ENCODE results near the gene CPE. TPM values are rescaled to one million over a fixed set of nuclear protein-coding genes. Genes with fewer than 3 reads are reported as not detected.

CPE gene
- total RNA-seq, 2 donors from 2014 or later: not detected

DNA sequence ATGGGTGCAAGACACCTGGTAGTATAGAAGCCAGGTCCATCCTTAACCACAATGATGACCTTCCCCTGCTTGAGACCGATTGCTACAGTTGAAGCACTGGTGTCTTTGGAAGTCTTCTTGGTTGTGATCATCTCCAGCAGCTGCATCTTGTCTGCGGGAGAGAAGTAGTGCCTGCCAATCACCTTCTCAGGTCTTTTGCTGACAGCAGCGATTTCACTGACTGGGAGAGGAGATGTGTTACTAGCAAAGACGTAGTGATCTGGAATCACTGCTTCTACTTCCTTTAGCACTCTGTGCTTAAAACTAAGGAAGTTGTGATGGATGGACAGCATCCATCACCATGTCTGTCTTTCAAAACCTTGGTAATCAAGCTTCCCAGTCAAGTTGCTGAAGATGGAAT is 25.9 kb downstream of the CPE start:
- H3K9me3 Mint-ChIP-seq: no peaks in the 10 kb centered on the region

DNA sequence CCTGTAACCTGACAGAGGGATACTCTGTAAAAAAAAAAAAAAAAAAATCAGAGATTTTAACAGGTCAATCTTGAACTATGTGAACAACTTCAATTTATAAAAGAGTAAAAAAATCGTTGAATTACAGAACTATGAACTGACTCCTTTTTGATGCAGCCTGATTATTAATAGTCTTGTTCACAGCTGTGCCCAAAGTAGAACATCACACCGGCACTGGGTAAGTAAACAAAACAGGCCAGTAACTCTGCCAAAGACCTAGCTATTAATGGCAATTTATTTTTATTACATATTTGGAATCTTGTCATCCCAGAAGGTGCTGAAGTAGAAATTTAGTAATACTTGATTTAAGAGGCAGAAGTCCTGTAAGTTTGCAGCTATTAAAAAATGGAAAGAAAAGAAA is 31.4 kb downstream of the CPE start:
- ATAC-seq (replicated peaks): no peak
- no peak overlapping the region for H3K27ac Mint-ChIP-seq
- H3K4me1 Mint-ChIP-seq: no peaks in the 10 kb centered on the region
- H3K9me3 Mint-ChIP-seq: no peaks in the 10 kb centered on the region
- no peaks in the 10 kb centered on the region for H3K36me3 Mint-ChIP-seq (ENCODE audit: low read depth)
- no peak overlapping the region for H3K4me3 Mint-ChIP-seq
- H3K27me3 Mint-ChIP-seq: peaks cover 19% of the 10 kb centered on the region

More for the DNA sequence above, 25.9 kb downstream of the CPE start:
- ATAC-seq (replicated peaks): no peak
- Mint-ChIP-seq H3K4me1 (no peaks in the 10 kb centered on the region), H3K36me3 (ENCODE audit: low read depth) (no peaks in the 10 kb centered on the region), H3K4me3 (no peak overlapping the region), H3K27me3 (peaks cover 13% of the 10 kb centered on the region), H3K27ac (no peak overlapping the region)

DNA sequence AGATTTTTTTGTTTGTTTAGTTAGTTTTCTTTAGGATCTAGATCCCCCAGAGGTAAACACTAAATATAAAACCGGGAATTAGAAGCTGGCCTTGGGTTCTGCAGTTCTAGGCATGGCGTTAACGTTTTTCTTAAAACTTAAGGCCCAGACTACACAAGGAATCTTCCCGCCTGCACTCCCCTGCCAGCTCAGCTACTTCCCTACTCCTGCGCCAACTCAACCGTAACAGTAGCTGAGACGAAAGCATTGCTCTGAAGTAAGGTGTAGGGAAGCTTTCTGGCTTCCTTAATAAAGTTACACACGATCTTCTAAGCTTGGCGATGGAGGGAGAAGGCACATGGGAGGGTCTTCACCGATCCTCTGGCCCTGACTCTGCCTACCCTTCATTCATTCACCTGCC is 37.1 kb downstream of the CPE start:
- Mint-ChIP-seq H3K4me1 (no peaks in the 10 kb centered on the region), H3K9me3 (no peaks in the 10 kb centered on the region), H3K27me3 (peaks cover 10% of the 10 kb centered on the region), H3K36me3 (ENCODE audit: low read depth) (no peaks in the 10 kb centered on the region), H3K4me3 (no peak overlapping the region), H3K27ac (no peak overlapping the region)
- ATAC-seq (replicated peaks): no peak

DNA sequence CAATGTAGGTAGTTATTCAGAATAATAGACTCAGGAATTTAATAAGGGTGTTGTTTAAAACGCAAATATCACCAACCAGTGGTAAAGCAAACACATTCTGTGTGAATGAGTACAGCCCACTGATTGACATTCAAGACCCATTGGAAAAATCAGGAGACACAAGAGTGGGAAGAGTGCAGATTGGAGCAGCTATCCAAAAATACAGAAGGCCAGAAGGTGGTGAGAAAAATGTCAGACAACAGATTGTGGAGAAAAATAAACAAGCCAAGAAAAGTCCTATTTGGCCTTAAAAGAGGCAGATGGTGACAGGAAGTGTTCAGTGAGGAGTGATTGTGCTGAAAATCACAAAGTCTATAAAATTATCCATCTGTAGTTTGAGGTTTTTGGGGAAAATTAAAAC is 39.3 kb downstream of the CPE start:
- Mint-ChIP-seq H3K4me3 (no peak overlapping the region), H3K27me3 (peaks cover 1% of the 10 kb centered on the region), H3K4me1 (no peaks in the 10 kb centered on the region), H3K9me3 (no peaks in the 10 kb centered on the region), H3K36me3 (ENCODE audit: low read depth) (no peaks in the 10 kb centered on the region), H3K27ac (no peak overlapping the region)
- no peak for ATAC-seq (replicated peaks)

DNA sequence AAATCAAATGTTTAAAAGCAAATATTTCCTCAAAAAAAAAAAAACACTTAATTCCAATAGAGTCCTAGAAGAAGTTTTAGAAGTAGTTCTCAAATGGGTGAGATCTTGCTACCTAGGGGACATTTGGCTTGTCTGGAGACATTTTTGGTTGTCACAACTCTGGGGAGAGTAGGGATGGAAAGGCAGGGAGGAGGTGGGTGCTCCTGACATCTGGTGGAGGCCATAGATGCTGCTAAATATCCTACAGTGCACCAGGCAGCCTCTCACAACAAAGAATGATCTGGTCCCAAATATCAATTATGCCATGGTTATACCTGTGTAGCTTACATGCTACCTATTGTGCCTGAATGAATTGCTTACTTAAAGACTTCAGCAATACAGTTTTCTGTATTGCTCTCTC is 46.8 kb downstream of the CPE start:
- H3K4me1 Mint-ChIP-seq: no peaks in the 10 kb centered on the region
- ATAC-seq (replicated peaks): no peak

DNA sequence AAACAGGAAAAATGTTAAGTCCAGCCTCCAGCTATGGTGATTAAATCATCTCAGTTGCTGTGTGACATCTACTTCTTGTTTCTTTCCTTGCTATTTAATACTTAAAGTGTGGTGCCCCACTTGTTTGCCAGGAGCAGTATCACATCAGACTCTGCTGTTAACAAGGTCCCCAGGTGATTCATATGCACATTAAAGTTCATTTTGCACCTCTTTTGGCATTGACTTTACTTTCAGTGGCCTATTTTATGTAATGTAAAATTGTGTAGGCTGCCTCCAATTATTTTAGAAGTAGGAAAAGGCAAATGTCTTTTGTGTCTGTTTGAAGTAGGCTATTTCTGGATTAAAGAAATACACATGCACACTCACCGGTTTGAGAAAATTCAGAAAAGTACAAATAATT is 47.5 kb downstream of the CPE start:
- H3K36me3 Mint-ChIP-seq (ENCODE audit: low read depth): no peaks in the 10 kb centered on the region
- H3K27ac Mint-ChIP-seq: peak overlapping the region; percentile 22
- peak overlapping the region; percentile 55 for H3K4me3 Mint-ChIP-seq
- H3K4me1 Mint-ChIP-seq: no peaks in the 10 kb centered on the region
- H3K27me3 Mint-ChIP-seq: peaks cover 11% of the 10 kb centered on the region
- no peaks in the 10 kb centered on the region for H3K9me3 Mint-ChIP-seq
- peak; percentile 75 for ATAC-seq (replicated peaks)

More for the DNA sequence above, 46.8 kb downstream of the CPE start:
- Mint-ChIP-seq H3K9me3 (no peaks in the 10 kb centered on the region), H3K27me3 (peaks cover 8% of the 10 kb centered on the region), H3K36me3 (ENCODE audit: low read depth) (no peaks in the 10 kb centered on the region), H3K4me3 (no peak overlapping the region), H3K27ac (no peak overlapping the region)

DNA sequence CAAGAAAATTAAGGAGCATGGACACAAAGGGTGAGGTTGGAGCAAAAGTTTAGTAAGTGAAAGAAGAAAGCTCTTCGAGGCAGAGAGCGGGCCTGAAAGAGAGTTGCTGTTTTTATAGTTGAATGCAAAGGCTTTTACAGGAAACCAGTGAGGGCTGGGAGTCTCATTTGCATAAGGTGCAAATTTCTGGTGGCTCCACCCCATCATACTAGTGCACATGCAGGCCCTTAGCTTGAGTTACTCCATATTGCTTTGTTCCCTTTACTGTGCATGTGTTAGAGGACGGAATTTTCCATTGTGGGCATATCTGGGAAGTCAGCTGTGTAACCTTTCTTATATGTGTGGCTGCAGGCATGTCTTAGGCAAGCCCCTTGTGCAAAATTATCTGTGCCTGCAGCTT is 48.0 kb downstream of the CPE start:
- H3K27me3 Mint-ChIP-seq: peaks cover 15% of the 10 kb centered on the region
- H3K4me3 Mint-ChIP-seq: peak overlapping the region; percentile 55
- H3K4me1 Mint-ChIP-seq: no peaks in the 10 kb centered on the region
- H3K9me3 Mint-ChIP-seq: no peaks in the 10 kb centered on the region
- no peaks in the 10 kb centered on the region for H3K36me3 Mint-ChIP-seq (ENCODE audit: low read depth)
- peak overlapping the region; percentile 22 for H3K27ac Mint-ChIP-seq
- peak; percentile 26 for ATAC-seq (replicated peaks)

DNA sequence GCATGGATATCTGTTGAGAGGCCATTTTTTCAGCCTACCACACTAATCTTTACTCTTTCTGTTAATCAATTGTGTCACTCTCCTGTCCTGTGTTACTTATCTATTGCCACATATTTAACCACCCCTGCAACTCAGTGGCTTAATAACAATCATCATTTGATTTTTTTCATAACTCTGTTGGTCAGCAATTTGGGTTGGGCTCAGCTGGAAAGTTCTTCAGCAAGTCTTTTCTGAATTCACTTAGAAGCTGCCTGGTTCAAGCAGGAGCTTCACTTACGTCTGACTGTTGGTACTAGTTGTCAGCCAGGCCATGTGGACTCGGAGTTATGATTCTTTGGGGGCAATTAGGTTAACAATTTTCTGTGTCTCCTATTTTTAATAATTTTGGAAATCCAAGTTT is 50.1 kb downstream of the CPE start:
- Mint-ChIP-seq H3K9me3 (no peaks in the 10 kb centered on the region), H3K36me3 (ENCODE audit: low read depth) (no peaks in the 10 kb centered on the region), H3K4me1 (no peaks in the 10 kb centered on the region), H3K4me3 (no peak overlapping the region), H3K27me3 (peaks cover 21% of the 10 kb centered on the region), H3K27ac (no peak overlapping the region)
- ATAC-seq (replicated peaks): no peak

DNA sequence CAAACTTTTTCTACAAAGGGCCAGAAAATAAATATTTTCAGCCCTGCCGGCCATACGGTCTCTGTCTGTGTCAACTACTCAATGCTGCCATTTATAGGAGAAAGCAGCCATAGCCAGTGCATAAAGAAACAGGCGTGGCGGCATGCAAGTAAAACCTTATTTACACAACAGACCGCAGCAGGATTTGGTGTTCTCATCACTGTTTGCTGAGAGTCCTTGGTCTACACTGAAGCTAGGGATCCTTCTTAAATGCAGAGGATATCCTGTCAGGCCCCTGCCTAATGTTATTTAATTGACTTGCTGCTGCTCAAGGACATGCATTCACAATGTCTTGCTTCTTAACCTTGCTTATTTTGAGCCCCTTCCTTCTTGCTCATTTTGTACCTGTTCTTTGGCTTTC is 54.7 kb downstream of the CPE start:
- ATAC-seq (replicated peaks): no peak
- Mint-ChIP-seq H3K4me3 (no peak overlapping the region), H3K4me1 (no peaks in the 10 kb centered on the region), H3K9me3 (no peaks in the 10 kb centered on the region), H3K27me3 (peaks cover 17% of the 10 kb centered on the region), H3K36me3 (ENCODE audit: low read depth) (no peaks in the 10 kb centered on the region), H3K27ac (no peak overlapping the region)

DNA sequence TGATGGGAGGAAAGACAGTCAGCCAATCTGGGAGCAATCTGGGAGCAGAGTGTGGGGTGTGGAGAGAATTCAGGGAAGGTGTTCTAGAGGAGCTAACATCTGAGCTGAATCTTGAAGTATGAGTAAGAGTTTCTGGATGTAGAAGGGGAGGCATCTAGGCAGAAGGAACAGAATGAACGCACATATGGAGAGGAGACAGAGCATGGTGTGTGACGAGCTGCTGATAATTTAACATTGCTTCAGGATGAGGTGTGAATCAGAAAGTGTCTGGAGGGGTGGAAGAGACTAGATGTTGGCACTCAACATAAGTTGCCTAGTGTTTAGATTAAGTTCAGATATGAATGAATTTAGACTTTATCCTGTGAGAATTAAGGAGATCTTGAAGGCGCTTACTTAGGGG is 58.9 kb downstream of the CPE start:
- no peak for ATAC-seq (replicated peaks)
- no peaks in the 10 kb centered on the region for H3K36me3 Mint-ChIP-seq (ENCODE audit: low read depth)
- H3K9me3 Mint-ChIP-seq: no peaks in the 10 kb centered on the region
- H3K4me3 Mint-ChIP-seq: no peak overlapping the region
- H3K27me3 Mint-ChIP-seq: peaks cover 3% of the 10 kb centered on the region
- no peaks in the 10 kb centered on the region for H3K4me1 Mint-ChIP-seq
- H3K27ac Mint-ChIP-seq: no peak overlapping the region

DNA sequence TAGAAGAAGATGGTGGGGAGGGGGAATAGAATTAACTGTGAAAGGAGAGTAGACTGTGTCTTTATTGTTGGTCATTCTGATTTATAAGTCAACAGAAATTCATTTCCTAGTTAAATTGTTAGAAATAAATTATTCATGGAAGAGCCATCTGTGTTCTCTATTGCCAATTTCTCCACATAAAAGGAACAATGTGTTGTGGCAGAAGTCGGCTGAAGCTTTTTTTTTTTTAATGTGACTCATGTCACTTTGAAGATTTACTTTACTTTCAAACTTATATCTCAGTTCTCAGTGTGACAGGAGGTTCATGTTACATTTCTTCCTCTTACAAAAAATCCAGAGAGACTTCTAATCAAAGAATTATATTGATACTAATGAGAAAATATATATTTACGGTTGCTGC is 60.5 kb downstream of the CPE start:
- no peaks in the 10 kb centered on the region for H3K27me3 Mint-ChIP-seq
- H3K27ac Mint-ChIP-seq: no peak overlapping the region
- no peaks in the 10 kb centered on the region for H3K36me3 Mint-ChIP-seq (ENCODE audit: low read depth)
- no peak overlapping the region for H3K4me3 Mint-ChIP-seq
- no peaks in the 10 kb centered on the region for H3K4me1 Mint-ChIP-seq
- H3K9me3 Mint-ChIP-seq: no peaks in the 10 kb centered on the region
- ATAC-seq (replicated peaks): no peak

DNA sequence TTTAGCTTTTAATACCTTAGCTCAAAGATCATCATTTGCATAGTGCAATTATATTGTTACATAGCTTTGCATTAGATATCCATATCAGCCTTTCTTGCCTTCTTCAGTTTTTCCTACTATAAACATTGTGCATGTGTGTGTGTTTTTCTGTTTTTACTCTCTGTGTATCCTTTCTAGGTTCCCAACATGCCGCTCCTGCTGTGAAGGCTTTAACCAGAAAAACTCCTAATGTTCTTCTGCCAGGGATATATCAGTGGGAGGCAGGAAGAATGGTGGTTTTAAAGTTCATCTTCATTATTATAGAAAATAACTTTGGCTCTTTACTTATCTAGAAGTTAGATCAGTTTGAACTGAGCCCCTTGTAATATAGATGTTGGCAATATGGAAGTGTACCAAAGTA is 61.2 kb downstream of the CPE start:
- no peak overlapping the region for H3K4me3 Mint-ChIP-seq
- no peak overlapping the region for H3K27ac Mint-ChIP-seq
- H3K4me1 Mint-ChIP-seq: no peaks in the 10 kb centered on the region
- H3K36me3 Mint-ChIP-seq (ENCODE audit: low read depth): no peaks in the 10 kb centered on the region
- no peak for ATAC-seq (replicated peaks)
- no peaks in the 10 kb centered on the region for H3K27me3 Mint-ChIP-seq
- H3K9me3 Mint-ChIP-seq: no peaks in the 10 kb centered on the region

DNA sequence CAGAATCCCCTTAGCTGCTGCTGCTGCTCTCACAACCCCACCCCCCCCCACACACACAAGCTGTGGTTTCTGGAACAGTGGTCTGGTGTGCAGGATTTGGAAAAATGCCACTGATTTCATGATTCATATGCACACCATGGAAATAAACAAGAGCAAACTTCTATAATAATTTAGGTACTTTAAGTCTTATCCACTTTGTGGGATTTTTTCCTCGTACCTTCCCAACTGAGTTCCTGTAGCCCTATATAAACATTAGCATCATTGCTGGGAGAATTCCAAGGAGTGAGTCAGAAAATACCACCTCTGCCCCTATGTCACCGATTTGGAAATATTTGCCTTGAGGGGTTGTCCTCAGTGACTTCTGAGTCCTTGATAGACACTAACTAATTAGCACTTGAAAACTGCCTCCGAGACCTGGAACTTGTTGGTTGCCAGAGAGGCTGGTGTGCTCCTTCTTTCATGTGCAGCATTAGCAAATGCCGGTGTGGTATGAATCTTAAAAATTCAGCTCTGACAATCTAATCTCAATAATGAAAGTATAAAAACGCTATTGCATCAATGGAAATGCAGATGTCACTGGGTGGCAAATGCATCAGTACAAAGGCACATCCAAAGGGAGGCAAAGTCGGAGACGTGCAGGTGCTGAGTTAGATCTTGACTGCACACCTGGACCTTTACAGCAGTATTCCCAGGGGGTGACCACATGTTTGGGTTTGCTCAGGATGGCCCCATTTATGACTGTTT is 61.8 kb downstream of the CPE start:
- no peak for ATAC-seq (replicated peaks)
- no peak overlapping the region for H3K27ac Mint-ChIP-seq
- no peak overlapping the region for H3K4me3 Mint-ChIP-seq
- H3K27me3 Mint-ChIP-seq: no peaks in the 10 kb centered on the region
- no peaks in the 10 kb centered on the region for H3K36me3 Mint-ChIP-seq (ENCODE audit: low read depth)
- H3K9me3 Mint-ChIP-seq: no peaks in the 10 kb centered on the region
- no peaks in the 10 kb centered on the region for H3K4me1 Mint-ChIP-seq

DNA sequence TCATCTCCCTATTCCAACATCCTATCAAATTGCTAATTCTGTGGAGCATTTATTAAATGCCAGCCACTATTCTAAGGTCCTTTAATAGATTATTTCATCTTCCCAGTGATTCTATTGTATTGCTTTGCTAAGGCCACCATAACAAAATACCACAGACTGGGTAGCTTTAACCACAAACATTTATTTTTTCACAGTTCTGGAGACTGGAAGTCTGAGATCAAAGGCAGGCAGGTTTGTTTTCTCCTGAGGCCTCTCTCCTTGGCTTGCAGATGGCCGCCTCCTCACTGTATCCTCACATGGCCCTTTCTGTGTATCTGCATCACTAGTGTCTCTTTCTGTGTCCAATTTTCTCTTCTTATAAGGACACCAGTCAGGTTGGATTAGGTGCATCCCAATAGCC is 64.5 kb downstream of the CPE start:
- H3K4me3 Mint-ChIP-seq: no peak overlapping the region
- H3K36me3 Mint-ChIP-seq (ENCODE audit: low read depth): no peaks in the 10 kb centered on the region
- H3K4me1 Mint-ChIP-seq: no peaks in the 10 kb centered on the region
- H3K27me3 Mint-ChIP-seq: no peaks in the 10 kb centered on the region
- H3K27ac Mint-ChIP-seq: no peak overlapping the region
- no peak for ATAC-seq (replicated peaks)
- no peaks in the 10 kb centered on the region for H3K9me3 Mint-ChIP-seq

DNA sequence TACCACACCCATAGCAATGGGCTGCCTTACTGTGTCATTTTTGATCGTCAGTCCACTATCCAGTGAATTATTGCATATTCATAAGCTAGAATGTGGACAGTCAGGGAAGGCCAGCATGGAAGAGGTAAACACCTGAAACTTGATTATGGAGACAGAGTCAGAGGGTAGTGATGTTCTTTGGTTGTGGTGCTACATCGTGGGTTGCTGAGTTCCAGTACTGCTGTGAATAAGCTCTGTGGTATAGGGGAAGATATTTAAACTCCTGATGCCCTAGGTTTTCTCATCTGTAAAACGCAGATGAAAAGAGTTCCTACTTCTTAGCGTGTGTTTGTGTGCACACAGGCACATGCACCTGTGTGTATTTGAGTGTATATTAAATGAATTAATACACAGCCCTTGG is 69.9 kb downstream of the CPE start:
- H3K36me3 Mint-ChIP-seq (ENCODE audit: low read depth): no peaks in the 10 kb centered on the region
- H3K27me3 Mint-ChIP-seq: no peaks in the 10 kb centered on the region
- peak; percentile 64 for ATAC-seq (replicated peaks)
- no peak overlapping the region for H3K4me3 Mint-ChIP-seq
- H3K27ac Mint-ChIP-seq: no peak overlapping the region
- no peaks in the 10 kb centered on the region for H3K9me3 Mint-ChIP-seq
- H3K4me1 Mint-ChIP-seq: peaks cover 3% of the 10 kb centered on the region

DNA sequence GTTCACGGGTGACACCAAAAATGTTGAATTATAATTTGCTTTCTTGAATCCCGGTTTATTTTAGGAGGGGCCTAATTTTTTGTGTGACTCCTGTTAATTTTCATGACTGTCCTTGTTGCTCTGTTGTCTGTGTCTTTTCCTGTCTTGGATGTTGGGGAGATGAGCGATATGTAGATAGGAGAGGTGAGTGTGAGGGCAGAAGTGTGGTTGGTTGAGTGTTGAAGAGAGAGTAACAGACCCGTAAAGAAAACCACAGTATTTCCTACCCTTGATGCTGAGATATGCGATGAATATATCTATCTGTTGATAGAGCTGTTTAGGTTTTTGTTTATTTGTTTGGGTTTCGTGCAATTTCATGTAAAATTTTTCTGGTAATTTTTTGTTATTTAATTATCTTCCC is 70.5 kb downstream of the CPE start:
- no peaks in the 10 kb centered on the region for H3K27me3 Mint-ChIP-seq
- ATAC-seq (replicated peaks): peak; percentile 44

More for the DNA sequence above, 70.5 kb downstream of the CPE start:
- Mint-ChIP-seq H3K36me3 (ENCODE audit: low read depth) (no peaks in the 10 kb centered on the region), H3K27ac (no peak overlapping the region), H3K4me3 (no peak overlapping the region), H3K9me3 (no peaks in the 10 kb centered on the region), H3K4me1 (peaks cover 3% of the 10 kb centered on the region)

All from activated T-helper 17 cell treated with anti-CD3 and anti-CD28 coated beads, Interleukin-2, amount 50 U/mL, for 72 hours (primary cell).